GM12892 (cell line): ENCODE measurements around the gene PIP5KL1.

Source experiments
- POLR2A ChIP-seq: IDR thresholded peaks from 2 replicates; pipeline ENCODE4 v1.6.1; 2011; ENCODE audit warnings: low read depth, low read length, control low read depth
- POLR2AphosphoS5 ChIP-seq: IDR thresholded peaks from 2 replicates; pipeline ENCODE4 v1.6.1; 2011; ENCODE audit warnings: low read depth, low read length, control low read depth
- TAF1 ChIP-seq: IDR thresholded peaks from 2 replicates; pipeline ENCODE4 v1.6.1; 2011; ENCODE audit warnings: low read depth, mild to moderate bottlenecking, control low read depth, low read length, borderline replicate concordance

GRCh38 chr9:127968042-127968441, 37.5 kb upstream of the PIP5KL1 start:
- no peak for TF ChIP-seq TAF1
- TF ChIP-seq POLR2A, result no peak
- TF ChIP-seq POLR2AphosphoS5, result no peak
